HG02938 (cell line): ENCODE results near the gene SLCO4A1.
"Not testable (repeated sequence)": the region's sequence is repeated elsewhere in the genome, so short reads cannot be mapped to it uniquely, and the experiment has no call there.

Source experiments
- ATAC-seq: cut with Tn5 transposase; IDR thresholded peaks from one replicate; pipeline ENCODE4 v1.9.1; 2021; ENCODE audit warnings: mild to moderate bottlenecking, moderate library complexity; ENCODE audit not compliant: unreplicated experiment

The SLCO4A1 gene

GRCh38 chr20:62679978-62680589 lies 37.8 kb downstream of the SLCO4A1 start:
- no peak for ATAC-seq

GRCh38 chr20:62682912-62683517 lies 40.7 kb downstream of the SLCO4A1 start:
- no peak for ATAC-seq

GRCh38 chr20:62683660-62684322 lies 41.5 kb downstream of the SLCO4A1 start:
- not testable (repeated sequence) for ATAC-seq

GRCh38 chr20:62684981-62685380 lies 42.7 kb downstream of the SLCO4A1 start:
- ATAC-seq, result no peak

GRCh38 chr20:62685781-62686555 lies 43.7 kb downstream of the SLCO4A1 start:
- ATAC-seq, result no peak

GRCh38 chr20:62686869-62687830 lies 44.8 kb downstream of the SLCO4A1 start:
- ATAC-seq, result no peak

- no peak for ATAC-seq
These were observed 45.8 kb downstream of the SLCO4A1 start for GRCh38 chr20:62688083-62688482.

- no peak for ATAC-seq
These were observed 46.7 kb downstream of the SLCO4A1 start for GRCh38 chr20:62688855-62689460.

- no peak for ATAC-seq
These were observed 47.6 kb downstream of the SLCO4A1 start for GRCh38 chr20:62689861-62690260.

GRCh38 chr20:62690261-62690820 lies 48.0 kb downstream of the SLCO4A1 start:
- ATAC-seq, result no peak

- no peak for ATAC-seq
These were observed 49.2 kb downstream of the SLCO4A1 start for GRCh38 chr20:62691487-62691886.

- ATAC-seq, result no peak
These were observed 49.9 kb downstream of the SLCO4A1 start for GRCh38 chr20:62692176-62692575.

- ATAC-seq, result no peak
These were observed 50.7 kb downstream of the SLCO4A1 start for GRCh38 chr20:62692801-62693523.

GRCh38 chr20:62693524-62693922 lies 51.2 kb downstream of the SLCO4A1 start:
- ATAC-seq, result no peak

- no peak for ATAC-seq
These were observed 51.8 kb downstream of the SLCO4A1 start for GRCh38 chr20:62694106-62694505.

GRCh38 chr20:62694868-62695267 lies 52.6 kb downstream of the SLCO4A1 start:
- ATAC-seq, result no peak

- no peak for ATAC-seq
These were observed 53.4 kb downstream of the SLCO4A1 start for GRCh38 chr20:62695448-62696414.

GRCh38 chr20:62696434-62696957 lies 54.2 kb downstream of the SLCO4A1 start:
- no peak for ATAC-seq
